AG04449 (cell line): ENCODE data around the gene AGTPBP1.

Experiments
- CTCF ChIA-PET: fragments of 350-600 bp; formaldehyde crosslinking; extraction: SDS; loops from one replicate; lab custom pipeline; 2021; ENCODE audit warnings: antibody characterized with exemption; lab: Yijun Ruan, JAX
- POLR2A ChIA-PET: fragments of 400-600, 350-600 bp; formaldehyde crosslinking; extraction: SDS; loops from one replicate; lab custom pipeline; 2020; ENCODE audit warnings: antibody characterized with exemption, inconsistent platforms; lab: Yijun Ruan, JAX
- DNase-seq: peaks from one replicate; pipeline ENCODE4 v3.0.0-alpha.2; 2010; ENCODE audit warnings: low read depth, low spot score
- H3K4me3 ChIP-seq: 2 replicates; pipeline ENCODE4 v1.5.1; 2011; ENCODE audit warnings: low read depth, mild to moderate bottlenecking, control low read depth, low read length
- CTCF ChIP-seq: IDR thresholded peaks from one replicate; pipeline ENCODE4 v1.5.1; 2011; ENCODE audit warnings: mild to moderate bottlenecking, moderate library complexity, low read length, control low read depth, inconsistent platforms; ENCODE audit not compliant: insufficient read depth; ENCODE audit errors: missing control alignments

Gene AGTPBP1

GRCh38 chr9:85645909-85646627, 95.7 kb downstream of the AGTPBP1 start:
- no peak for TF ChIP-seq CTCF
- POLR2A ChIA-PET, result no interaction called here
- DNase-seq, result no peak
- CTCF ChIA-PET, result no interaction called here
- H3K4me3 ChIP-seq, result no peak overlapping the region

GRCh38 chr9:85640425-85640824, 101.3 kb downstream of the AGTPBP1 start:
- DNase-seq, result no peak
- CTCF ChIA-PET, result interaction anchor here (1.0 kb wide), 1 partner anchor 30 kb away, joined by 3 read pairs; no protein-coding TSS in a partner anchor
- POLR2A ChIA-PET, result no interaction called here
- no peak overlapping the region for H3K4me3 ChIP-seq
- no peak for TF ChIP-seq CTCF

GRCh38 chr9:85639675-85640186, 102.0 kb downstream of the AGTPBP1 start:
- no peak for DNase-seq
- TF ChIP-seq CTCF, result no peak
- ChIA-PET POLR2A (no interaction called here), CTCF (interaction anchor here (0.6 to 1.0 kb wide), 2 partner anchors 29 to 915 kb away, joined by 3 read pairs; no protein-coding TSS in a partner anchor)
- no peak overlapping the region for H3K4me3 ChIP-seq

GRCh38 chr9:85631809-85632208, 109.9 kb downstream of the AGTPBP1 start:
- ChIA-PET CTCF (interaction anchor here (0.8 kb wide), 1 partner anchor 22 kb away, joined by 3 read pairs; no protein-coding TSS in a partner anchor), POLR2A (no interaction called here)
- no peak for TF ChIP-seq CTCF
- no peak overlapping the region for H3K4me3 ChIP-seq
- DNase-seq, result no peak

GRCh38 chr9:85630676-85631075, 111.1 kb downstream of the AGTPBP1 start:
- no peak for DNase-seq
- POLR2A ChIA-PET, result no interaction called here
- TF ChIP-seq CTCF, result no peak
- no peak overlapping the region for H3K4me3 ChIP-seq
- CTCF ChIA-PET, result interaction anchor here (2.6 kb wide), 1 partner anchor 21 kb away, joined by 11 read pairs; no protein-coding TSS in a partner anchor

- ChIA-PET POLR2A (no interaction called here), CTCF (interaction anchor here (0.7 kb wide), 1 partner anchor 239 kb away, joined by 3 read pairs; no protein-coding TSS in a partner anchor)
- DNase-seq, result no peak
- H3K4me3 ChIP-seq, result no peak overlapping the region
- TF ChIP-seq CTCF, result no peak
Observed at GRCh38 chr9:85617141-85617670, 124.5 kb downstream of the AGTPBP1 start.
